GM23338 (cell line): Measurements from ENCODE around the gene RAD51B. TPM values are rescaled to one million over a fixed set of nuclear protein-coding genes. Genes with fewer than 3 reads are reported as not detected.

Source experiments
- ATAC-seq: fragments of 200-7000 bp; cut with Tn5 transposase; 3 replicates; pipeline ENCODE4 v1.9.1; 2020
- DNase-seq: peaks from one replicate; pipeline ENCODE4 v3.0.0-alpha.2; 2015; ENCODE audit warnings: low spot score
- H2AFZ ChIP-seq: fragments of 200-600 bp; sonication (generic); 2 replicates; pipeline ENCODE4 v1.8.0; 2016; ENCODE audit warnings: antibody characterized with exemption, mild to moderate bottlenecking, moderate library complexity
- H3F3A ChIP-seq: fragments of 200-600 bp; sonication (generic); replicated peaks from 2 replicates; pipeline ENCODE4 v1.8.0; 2017; ENCODE audit warnings: antibody characterized with exemption, mixed run types, low read depth
- H3K27ac ChIP-seq: fragments of 200-600 bp; sonication (generic); 2 replicates; pipeline ENCODE4 v1.6.1; 2016; ENCODE audit warnings: low read depth
- H3K27me3 ChIP-seq: fragments of 200-600 bp; sonication (generic); 2 replicates; pipeline ENCODE4 v1.8.0; 2016; ENCODE audit warnings: mild to moderate bottlenecking, mixed run types, moderate library complexity; ENCODE audit not compliant: insufficient read depth
- H3K36me3 ChIP-seq: fragments of 200-600 bp; sonication (generic); 2 replicates; pipeline ENCODE4 v1.8.0; 2016; ENCODE audit warnings: mild to moderate bottlenecking; ENCODE audit not compliant: insufficient read depth
- H3K4me1 ChIP-seq: fragments of 200-600 bp; sonication (generic); 2 replicates; pipeline ENCODE4 v1.8.0; 2016; ENCODE audit warnings: mild to moderate bottlenecking, moderate library complexity; ENCODE audit not compliant: insufficient read depth
- H3K4me2 ChIP-seq: fragments of 200-600 bp; sonication (generic); 2 replicates; pipeline ENCODE4 v1.7.1; 2017; ENCODE audit warnings: mixed run types
- H3K4me3 ChIP-seq: fragments of 200-600 bp; sonication (generic); 2 replicates; pipeline ENCODE4 v1.6.1; 2016; ENCODE audit warnings: mixed run types
- H3K79me2 ChIP-seq: fragments of 200-600 bp; sonication (generic); replicated peaks from 2 replicates; pipeline ENCODE4 v1.8.0; 2017; ENCODE audit warnings: mild to moderate bottlenecking; ENCODE audit not compliant: insufficient read depth
- H3K9me2 ChIP-seq: fragments of 200-600 bp; sonication (generic); 2 replicates; pipeline ENCODE4 v1.8.0; 2017; ENCODE audit not compliant: insufficient read depth
- H4K20me1 ChIP-seq: fragments of 200-600 bp; sonication (generic); replicated peaks from 2 replicates; pipeline ENCODE4 v1.8.0; 2017; ENCODE audit warnings: mild to moderate bottlenecking; ENCODE audit not compliant: insufficient read depth
- H3K27ac Mint-ChIP-seq: 2 replicates; pipeline ENCODE4 v1.8.0; 2020; ENCODE audit warnings: inconsistent platforms, mild to moderate bottlenecking, moderate library complexity, mixed read lengths
- H3K27me3 Mint-ChIP-seq: 3 replicates; pipeline ENCODE4 v1.8.0; 2022; ENCODE audit warnings: low read depth, mild to moderate bottlenecking, moderate library complexity, mixed read lengths, inconsistent platforms; ENCODE audit not compliant: insufficient read depth, poor library complexity
- H3K36me3 Mint-ChIP-seq: 3 replicates; pipeline ENCODE4 v1.8.0; 2021; ENCODE audit warnings: low read depth, mild to moderate bottlenecking, inconsistent platforms, moderate library complexity, mixed read lengths
- H3K4me1 Mint-ChIP-seq: 3 replicates; pipeline ENCODE4 v1.8.0; 2020; ENCODE audit warnings: mild to moderate bottlenecking, inconsistent platforms, mixed read lengths
- H3K4me3 Mint-ChIP-seq: 3 replicates; pipeline ENCODE4 v1.8.0; 2021; ENCODE audit warnings: moderate library complexity, mild to moderate bottlenecking, inconsistent platforms, mixed read lengths
- H3K9me3 Mint-ChIP-seq: 3 replicates; pipeline ENCODE4 v1.8.0; 2020; ENCODE audit warnings: moderate library complexity, mild to moderate bottlenecking, inconsistent platforms, mixed read lengths
- ETS1 ChIP-seq: IDR thresholded peaks from 2 replicates; pipeline ENCODE4 v1.6.1; 2016; ENCODE audit warnings: antibody characterized with exemption
- EZH2phosphoT487 ChIP-seq: fragments of 200-600 bp; sonication (generic); IDR thresholded peaks from one replicate; pipeline ENCODE4 v1.8.1; 2018; ENCODE audit warnings: antibody characterized with exemption; ENCODE audit not compliant: unreplicated experiment
- JUNB ChIP-seq: IDR thresholded peaks from one replicate; pipeline ENCODE4 v1.6.1; 2016; ENCODE audit warnings: antibody characterized with exemption; ENCODE audit not compliant: unreplicated experiment
- NANOG ChIP-seq: IDR thresholded peaks from 2 replicates; pipeline ENCODE4 v1.6.1; 2016; ENCODE audit warnings: antibody characterized with exemption, borderline replicate concordance
- polyA plus RNA-seq: library from polyadenylated mRNA; unstranded; fragments of >200 nt; fragmentation: Nextera tagmentation; extraction: Ambion mirVana; gene quantifications from 2 replicates; pipeline ENCODE4 v1.2.1, GENCODE V29; 2016
- total RNA-seq: library from RNA; depleted of rRNA; stranded (reverse); fragments of >200 nt; shearing (Covaris generic); gene quantifications from 2 replicates; pipeline ENCODE4 v1.2.3, GENCODE V29; 2014
- TF ChIP-seq, protein P1 (sequence below): fragments of 250-450 bp; sonication (Bioruptor Pico); IDR thresholded peaks from 2 replicates; pipeline ENCODE4 v1.5.0; 2020; ENCODE audit warnings: mild to moderate bottlenecking, moderate library complexity

Gene RAD51B
- total and polyA plus RNA-seq, 2 experiments from 2014 or later: 15.7 to 29.1 TPM

DNA sequence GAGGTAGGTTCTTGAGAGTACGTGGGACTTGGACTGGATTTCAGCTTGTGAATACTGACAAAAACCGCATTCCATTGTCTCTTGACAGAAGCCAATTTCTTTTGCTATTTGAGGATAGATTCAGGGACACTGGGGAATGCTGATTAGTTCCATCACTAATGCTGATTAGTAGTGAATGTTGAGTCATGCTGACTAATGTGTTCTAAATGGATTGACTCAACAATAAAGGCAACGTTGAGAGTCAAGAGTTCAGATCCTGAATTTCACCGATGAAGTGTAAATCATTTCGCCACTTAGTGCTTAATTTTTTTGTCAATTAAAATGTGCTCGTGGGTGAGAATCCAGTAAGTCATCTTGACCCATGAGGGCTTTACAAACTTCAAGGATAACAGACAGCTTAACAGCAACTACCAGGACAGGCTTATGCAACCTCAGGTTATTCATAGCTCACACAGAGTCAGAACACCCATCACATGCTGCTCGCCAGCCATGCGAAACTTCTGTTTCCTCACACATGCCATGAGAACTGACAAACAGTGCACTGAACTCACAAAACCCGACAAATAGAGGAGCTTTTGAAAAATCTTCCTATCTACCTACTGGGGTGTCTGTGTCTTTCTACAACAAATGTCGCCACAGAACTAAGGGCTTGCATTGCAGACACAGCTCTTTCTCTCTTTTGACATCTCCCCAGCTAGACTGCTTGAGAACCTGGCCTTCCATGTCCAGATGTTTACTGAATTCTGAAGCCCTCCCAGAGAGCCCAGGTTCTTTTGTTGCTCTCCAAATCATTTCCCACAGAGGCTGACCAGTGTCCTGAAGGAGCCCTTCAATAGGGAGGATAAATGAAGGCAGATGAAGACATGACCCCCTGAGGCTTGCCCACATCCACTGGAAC, 656.9 kb downstream of the RAD51B start:
- Histone ChIP-seq H3K27me3 (no peaks in the 10 kb centered on the region), H3K4me1 (peaks cover 28% of the 10 kb centered on the region), H3K27ac (no peak overlapping the region), H3K4me3 (no peak overlapping the region), H3K36me3 (no peaks in the 10 kb centered on the region), H2AFZ (no peak overlapping the region), H3K9me2 (peaks cover 6% of the 10 kb centered on the region; the same call in 1 of the 2 replicates), H3K79me2 (no peaks in the 10 kb centered on the region), H3F3A (no peaks in the 10 kb centered on the region; the same call in 1 of the 2 replicates), H3K4me2 (no peak overlapping the region), H4K20me1 (no peaks in the 10 kb centered on the region)
- ATAC-seq: no peak; the same call in 2 of the 3 replicates
- Mint-ChIP-seq H3K36me3 (0 out of 3 replicates have a peak, but pooled peaks cover 5% of the 10 kb centered on the region), H3K27ac (peak overlapping the region; percentile 68), H3K4me1 (peaks cover 50% of the 10 kb centered on the region), H3K9me3 (no peaks in the 10 kb centered on the region), H3K27me3 (peaks cover 7% of the 10 kb centered on the region), H3K4me3 (no peak overlapping the region)
- TF ChIP-seq NANOG: no peak
- no peak for TF ChIP-seq EZH2phosphoT487
- TF ChIP-seq, protein P1, sequence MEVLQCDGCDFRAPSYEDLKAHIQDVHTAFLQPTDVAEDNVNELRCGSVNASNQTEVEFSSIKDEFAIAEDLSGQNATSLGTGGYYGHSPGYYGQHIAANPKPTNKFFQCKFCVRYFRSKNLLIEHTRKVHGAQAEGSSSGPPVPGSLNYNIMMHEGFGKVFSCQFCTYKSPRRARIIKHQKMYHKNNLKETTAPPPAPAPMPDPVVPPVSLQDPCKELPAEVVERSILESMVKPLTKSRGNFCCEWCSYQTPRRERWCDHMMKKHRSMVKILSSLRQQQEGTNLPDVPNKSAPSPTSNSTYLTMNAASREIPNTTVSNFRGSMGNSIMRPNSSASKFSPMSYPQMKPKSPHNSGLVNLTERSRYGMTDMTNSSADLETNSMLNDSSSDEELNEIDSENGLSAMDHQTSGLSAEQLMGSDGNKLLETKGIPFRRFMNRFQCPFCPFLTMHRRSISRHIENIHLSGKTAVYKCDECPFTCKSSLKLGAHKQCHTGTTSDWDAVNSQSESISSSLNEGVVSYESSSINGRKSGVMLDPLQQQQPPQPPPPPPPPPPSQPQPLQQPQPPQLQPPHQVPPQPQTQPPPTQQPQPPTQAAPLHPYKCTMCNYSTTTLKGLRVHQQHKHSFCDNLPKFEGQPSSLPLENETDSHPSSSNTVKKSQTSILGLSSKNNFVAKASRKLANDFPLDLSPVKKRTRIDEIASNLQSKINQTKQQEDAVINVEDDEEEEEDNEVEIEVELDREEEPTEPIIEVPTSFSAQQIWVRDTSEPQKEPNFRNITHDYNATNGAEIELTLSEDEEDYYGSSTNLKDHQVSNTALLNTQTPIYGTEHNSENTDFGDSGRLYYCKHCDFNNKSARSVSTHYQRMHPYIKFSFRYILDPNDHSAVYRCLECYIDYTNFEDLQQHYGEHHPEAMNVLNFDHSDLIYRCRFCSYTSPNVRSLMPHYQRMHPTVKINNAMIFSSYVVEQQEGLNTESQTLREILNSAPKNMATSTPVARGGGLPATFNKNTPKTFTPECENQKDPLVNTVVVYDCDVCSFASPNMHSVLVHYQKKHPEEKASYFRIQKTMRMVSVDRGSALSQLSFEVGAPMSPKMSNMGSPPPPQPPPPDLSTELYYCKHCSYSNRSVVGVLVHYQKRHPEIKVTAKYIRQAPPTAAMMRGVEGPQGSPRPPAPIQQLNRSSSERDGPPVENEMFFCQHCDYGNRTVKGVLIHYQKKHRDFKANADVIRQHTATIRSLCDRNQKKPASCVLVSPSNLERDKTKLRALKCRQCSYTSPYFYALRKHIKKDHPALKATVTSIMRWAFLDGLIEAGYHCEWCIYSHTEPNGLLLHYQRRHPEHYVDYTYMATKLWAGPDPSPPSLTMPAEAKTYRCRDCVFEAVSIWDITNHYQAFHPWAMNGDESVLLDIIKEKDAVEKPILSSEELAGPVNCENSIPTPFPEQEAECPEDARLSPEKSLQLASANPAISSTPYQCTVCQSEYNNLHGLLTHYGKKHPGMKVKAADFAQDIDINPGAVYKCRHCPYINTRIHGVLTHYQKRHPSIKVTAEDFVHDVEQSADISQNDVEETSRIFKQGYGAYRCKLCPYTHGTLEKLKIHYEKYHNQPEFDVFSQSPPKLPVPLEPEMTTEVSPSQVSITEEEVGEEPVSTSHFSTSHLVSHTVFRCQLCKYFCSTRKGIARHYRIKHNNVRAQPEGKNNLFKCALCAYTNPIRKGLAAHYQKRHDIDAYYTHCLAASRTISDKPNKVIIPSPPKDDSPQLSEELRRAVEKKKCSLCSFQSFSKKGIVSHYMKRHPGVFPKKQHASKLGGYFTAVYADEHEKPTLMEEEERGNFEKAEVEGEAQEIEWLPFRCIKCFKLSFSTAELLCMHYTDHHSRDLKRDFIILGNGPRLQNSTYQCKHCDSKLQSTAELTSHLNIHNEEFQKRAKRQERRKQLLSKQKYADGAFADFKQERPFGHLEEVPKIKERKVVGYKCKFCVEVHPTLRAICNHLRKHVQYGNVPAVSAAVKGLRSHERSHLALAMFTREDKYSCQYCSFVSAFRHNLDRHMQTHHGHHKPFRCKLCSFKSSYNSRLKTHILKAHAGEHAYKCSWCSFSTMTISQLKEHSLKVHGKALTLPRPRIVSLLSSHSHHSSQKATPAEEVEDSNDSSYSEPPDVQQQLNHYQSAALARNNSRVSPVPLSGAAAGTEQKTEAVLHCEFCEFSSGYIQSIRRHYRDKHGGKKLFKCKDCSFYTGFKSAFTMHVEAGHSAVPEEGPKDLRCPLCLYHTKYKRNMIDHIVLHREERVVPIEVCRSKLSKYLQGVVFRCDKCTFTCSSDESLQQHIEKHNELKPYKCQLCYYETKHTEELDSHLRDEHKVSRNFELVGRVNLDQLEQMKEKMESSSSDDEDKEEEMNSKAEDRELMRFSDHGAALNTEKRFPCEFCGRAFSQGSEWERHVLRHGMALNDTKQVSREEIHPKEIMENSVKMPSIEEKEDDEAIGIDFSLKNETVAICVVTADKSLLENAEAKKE (CRISPR knock-in tag): no peak
- no peak for TF ChIP-seq ETS1
- no peak for TF ChIP-seq JUNB
- DNase-seq: peak; percentile 24
